GM23338 (cell line): ENCODE measurements around the gene DNAJA1. TPM values are rescaled to one million over a fixed set of nuclear protein-coding genes. Genes with fewer than 3 reads are reported as not detected.

Experiments used
- ATAC-seq: fragments of 200-7000 bp; cut with Tn5 transposase; 3 replicates; pipeline ENCODE4 v1.9.1; 2020
- DNase-seq: peaks from one replicate; pipeline ENCODE4 v3.0.0-alpha.2; 2015; ENCODE audit warnings: low spot score
- H2AFZ ChIP-seq: fragments of 200-600 bp; sonication (generic); 2 replicates; pipeline ENCODE4 v1.8.0; 2016; ENCODE audit warnings: antibody characterized with exemption, mild to moderate bottlenecking, moderate library complexity
- H3F3A ChIP-seq: fragments of 200-600 bp; sonication (generic); replicated peaks from 2 replicates; pipeline ENCODE4 v1.8.0; 2017; ENCODE audit warnings: antibody characterized with exemption, mixed run types, low read depth
- H3K27ac ChIP-seq: fragments of 200-600 bp; sonication (generic); 2 replicates; pipeline ENCODE4 v1.6.1; 2016; ENCODE audit warnings: low read depth
- H3K27me3 ChIP-seq: fragments of 200-600 bp; sonication (generic); 2 replicates; pipeline ENCODE4 v1.8.0; 2016; ENCODE audit warnings: mild to moderate bottlenecking, mixed run types, moderate library complexity; ENCODE audit not compliant: insufficient read depth
- H3K36me3 ChIP-seq: fragments of 200-600 bp; sonication (generic); 2 replicates; pipeline ENCODE4 v1.8.0; 2016; ENCODE audit warnings: mild to moderate bottlenecking; ENCODE audit not compliant: insufficient read depth
- H3K4me1 ChIP-seq: fragments of 200-600 bp; sonication (generic); 2 replicates; pipeline ENCODE4 v1.8.0; 2016; ENCODE audit warnings: mild to moderate bottlenecking, moderate library complexity; ENCODE audit not compliant: insufficient read depth
- H3K4me2 ChIP-seq: fragments of 200-600 bp; sonication (generic); 2 replicates; pipeline ENCODE4 v1.7.1; 2017; ENCODE audit warnings: mixed run types
- H3K4me3 ChIP-seq: fragments of 200-600 bp; sonication (generic); 2 replicates; pipeline ENCODE4 v1.6.1; 2016; ENCODE audit warnings: mixed run types
- H3K79me2 ChIP-seq: fragments of 200-600 bp; sonication (generic); replicated peaks from 2 replicates; pipeline ENCODE4 v1.8.0; 2017; ENCODE audit warnings: mild to moderate bottlenecking; ENCODE audit not compliant: insufficient read depth
- H3K9me2 ChIP-seq: fragments of 200-600 bp; sonication (generic); 2 replicates; pipeline ENCODE4 v1.8.0; 2017; ENCODE audit not compliant: insufficient read depth
- H4K20me1 ChIP-seq: fragments of 200-600 bp; sonication (generic); replicated peaks from 2 replicates; pipeline ENCODE4 v1.8.0; 2017; ENCODE audit warnings: mild to moderate bottlenecking; ENCODE audit not compliant: insufficient read depth
- H3K27ac Mint-ChIP-seq: 2 replicates; pipeline ENCODE4 v1.8.0; 2020; ENCODE audit warnings: inconsistent platforms, mild to moderate bottlenecking, moderate library complexity, mixed read lengths
- H3K27me3 Mint-ChIP-seq: 3 replicates; pipeline ENCODE4 v1.8.0; 2022; ENCODE audit warnings: low read depth, mild to moderate bottlenecking, moderate library complexity, mixed read lengths, inconsistent platforms; ENCODE audit not compliant: insufficient read depth, poor library complexity
- H3K36me3 Mint-ChIP-seq: 3 replicates; pipeline ENCODE4 v1.8.0; 2021; ENCODE audit warnings: low read depth, mild to moderate bottlenecking, inconsistent platforms, moderate library complexity, mixed read lengths
- H3K4me1 Mint-ChIP-seq: 3 replicates; pipeline ENCODE4 v1.8.0; 2020; ENCODE audit warnings: mild to moderate bottlenecking, inconsistent platforms, mixed read lengths
- H3K4me3 Mint-ChIP-seq: 3 replicates; pipeline ENCODE4 v1.8.0; 2021; ENCODE audit warnings: moderate library complexity, mild to moderate bottlenecking, inconsistent platforms, mixed read lengths
- H3K9me3 Mint-ChIP-seq: 3 replicates; pipeline ENCODE4 v1.8.0; 2020; ENCODE audit warnings: moderate library complexity, mild to moderate bottlenecking, inconsistent platforms, mixed read lengths
- CREB1 ChIP-seq: fragments of 250-450 bp; sonication (Bioruptor Pico); IDR thresholded peaks from 2 replicates; pipeline ENCODE4 v1.5.0; 2020; ENCODE audit warnings: low read depth, mild to moderate bottlenecking, moderate library complexity
- CTCF ChIP-seq, 2 experiments: fragments of 200-600 bp in 1 of 2; sonication (generic) in 1 of 2; conservative IDR thresholded peaks; 2 replicates each; pipeline versions ENCODE4 v1.5.1 to v1.6.1; 2016 to 2017; ENCODE audit warnings: antibody characterized with exemption in 2 of 2, low read depth in 2 of 2, mild to moderate bottlenecking in 2 of 2, moderate library complexity in 1 of 2
- ETS1 ChIP-seq: IDR thresholded peaks from 2 replicates; pipeline ENCODE4 v1.6.1; 2016; ENCODE audit warnings: antibody characterized with exemption
- EZH2 ChIP-seq: fragments of 200-600 bp; sonication (generic); IDR thresholded peaks from one replicate; pipeline ENCODE4 v1.8.0; 2017; ENCODE audit warnings: antibody characterized with exemption, mild to moderate bottlenecking, low read depth; ENCODE audit not compliant: unreplicated experiment
- NANOG ChIP-seq: IDR thresholded peaks from 2 replicates; pipeline ENCODE4 v1.6.1; 2016; ENCODE audit warnings: antibody characterized with exemption, borderline replicate concordance
- POLR2AphosphoS5 ChIP-seq: IDR thresholded peaks from 2 replicates; pipeline ENCODE4 v1.6.1; 2016; ENCODE audit warnings: antibody characterized with exemption, low read depth
- REST ChIP-seq: IDR thresholded peaks from one replicate; pipeline ENCODE4 v1.6.1; 2018; ENCODE audit warnings: antibody characterized with exemption; ENCODE audit not compliant: unreplicated experiment
- ZNF114 ChIP-seq: fragments of 250-450 bp; sonication (Bioruptor Pico); IDR thresholded peaks from 2 replicates; pipeline ENCODE4 v1.5.0; 2020; ENCODE audit warnings: mild to moderate bottlenecking, moderate library complexity
- ZNF331 ChIP-seq: fragments of 250-450 bp; sonication (Bioruptor Pico); IDR thresholded peaks from 2 replicates; pipeline ENCODE4 v1.5.0; 2020; ENCODE audit warnings: low read depth, mild to moderate bottlenecking, moderate library complexity
- ZNF462 ChIP-seq: fragments of 250-450 bp; sonication (Bioruptor Pico); IDR thresholded peaks from 2 replicates; pipeline ENCODE4 v1.5.0; 2020; ENCODE audit warnings: mild to moderate bottlenecking, moderate library complexity
- polyA plus RNA-seq: library from polyadenylated mRNA; unstranded; fragments of >200 nt; fragmentation: Nextera tagmentation; extraction: Ambion mirVana; gene quantifications from 2 replicates; pipeline ENCODE4 v1.2.1, GENCODE V29; 2016
- total RNA-seq: library from RNA; depleted of rRNA; stranded (reverse); fragments of >200 nt; shearing (Covaris generic); gene quantifications from 2 replicates; pipeline ENCODE4 v1.2.3, GENCODE V29; 2014

The DNAJA1 gene
- total and polyA plus RNA-seq, 2 experiments from 2014 or later: 95.4 to 115 TPM

GRCh38 chr9:33017283-33018041 is 7.6 kb upstream of the DNAJA1 start:
- peaks cover 19% of the 10 kb centered on the region for H3K36me3 Mint-ChIP-seq
- H3K27ac Mint-ChIP-seq: no peak overlapping the region; the same call in 1 of the 2 replicates
- H3K79me2 ChIP-seq: peaks cover 47% of the 10 kb centered on the region
- H3K27me3 ChIP-seq: no peaks in the 10 kb centered on the region
- peaks cover 49% of the 10 kb centered on the region for H3K4me1 ChIP-seq
- H3K4me3 Mint-ChIP-seq: no peak overlapping the region
- peaks cover 40% of the 10 kb centered on the region for H3K4me1 Mint-ChIP-seq
- H3K36me3 ChIP-seq: peaks cover 5% of the 10 kb centered on the region; the same call in 1 of the 2 replicates
- no peaks in the 10 kb centered on the region for H3K9me2 ChIP-seq
- no peak for TF ChIP-seq NANOG
- no peak for TF ChIP-seq ETS1
- no peak for TF ChIP-seq EZH2
- TF ChIP-seq ZNF462 (CRISPR knock-in tag): no peak
- no peak for TF ChIP-seq CTCF (conservative IDR thresholded peaks at IDR 0.05; ENCODE audit: low read depth in 2 of 2)
- no peak for TF ChIP-seq POLR2AphosphoS5
- no peak for TF ChIP-seq CREB1 (CRISPR knock-in tag)
- no peak for TF ChIP-seq ZNF114 (CRISPR knock-in tag)
- TF ChIP-seq REST: no peak
- TF ChIP-seq ZNF331 (CRISPR knock-in tag): no peak
- DNase-seq (no peak), ATAC-seq (no peak)
- H3K4me3 ChIP-seq: no peak overlapping the region
- no peaks in the 10 kb centered on the region for H3K9me3 Mint-ChIP-seq
- no peak overlapping the region for H3K4me2 ChIP-seq
- H3K27me3 Mint-ChIP-seq: peaks cover 4% of the 10 kb centered on the region
- peaks cover 6% of the 10 kb centered on the region; the same call in 1 of the 2 replicates for H4K20me1 ChIP-seq
- H3F3A ChIP-seq: peaks cover 5% of the 10 kb centered on the region; the same call in 1 of the 2 replicates
- no peak overlapping the region for H3K27ac ChIP-seq
- no peak overlapping the region for H2AFZ ChIP-seq
